HG02885 (cell line): ENCODE measurements around the gene MBNL1.

Source experiments
- ATAC-seq: cut with Tn5 transposase; IDR thresholded peaks from one replicate; pipeline ENCODE4 v1.9.1; 2021; ENCODE audit warnings: mild to moderate bottlenecking; ENCODE audit not compliant: unreplicated experiment, poor library complexity

Gene MBNL1

DNA sequence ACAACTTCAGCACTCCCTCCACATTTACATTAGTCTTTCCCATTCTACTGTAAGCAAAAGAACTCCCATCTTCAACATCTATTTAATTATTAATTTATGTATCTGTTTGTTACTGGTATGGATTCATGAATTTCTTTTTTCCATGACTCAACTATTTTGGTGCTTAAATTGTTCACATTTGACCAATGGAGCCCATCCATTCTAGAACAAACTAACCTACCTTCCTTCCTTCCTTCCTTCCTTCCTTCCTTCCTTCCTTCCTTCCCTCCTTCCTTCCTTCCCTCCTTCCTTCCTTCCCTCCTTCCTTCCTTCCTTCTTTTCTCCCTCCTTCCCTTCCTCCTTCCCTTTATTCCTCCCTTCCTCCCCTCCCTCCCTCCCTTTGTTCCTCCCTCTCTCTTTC lies 16.8 kb upstream of the MBNL1 start:
- ATAC-seq, result no peak

DNA sequence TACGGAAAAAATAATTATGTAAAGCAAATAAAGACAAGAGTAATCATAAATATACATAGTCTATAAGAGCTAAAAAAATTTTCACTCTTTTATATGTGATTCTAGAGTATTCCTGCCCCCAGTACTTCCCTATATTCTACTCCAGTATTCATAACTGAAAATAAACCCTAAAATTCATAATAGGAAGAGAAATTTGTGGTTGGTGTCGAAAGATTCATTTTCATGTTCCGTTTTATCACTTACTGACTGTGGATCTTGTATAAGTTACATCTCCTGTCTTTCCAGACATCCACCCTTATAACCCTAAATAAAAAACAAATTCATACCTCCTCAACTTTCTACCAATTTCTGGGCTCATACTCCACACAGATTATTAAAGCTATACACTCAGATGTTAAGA lies 16.0 kb upstream of the MBNL1 start:
- no peak for ATAC-seq

DNA sequence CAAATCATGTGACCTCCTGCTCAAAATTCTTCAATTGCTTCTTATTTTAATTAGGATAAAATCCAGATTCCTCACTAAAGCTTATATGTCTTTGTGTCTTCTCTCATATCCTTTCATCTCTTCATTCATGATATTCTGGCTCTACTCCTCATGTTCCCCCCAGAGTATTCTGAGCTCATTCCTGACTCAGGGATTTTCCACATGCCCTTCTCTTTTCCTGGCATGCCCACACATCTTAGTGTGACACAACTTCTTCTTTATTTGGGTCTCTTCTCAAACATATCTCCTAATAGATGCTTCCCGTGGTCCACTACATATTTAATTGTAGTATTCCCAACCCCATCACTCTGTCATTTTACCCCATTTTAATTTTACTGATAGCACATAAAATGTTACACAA lies 15.2 kb upstream of the MBNL1 start:
- ATAC-seq, result no peak

DNA sequence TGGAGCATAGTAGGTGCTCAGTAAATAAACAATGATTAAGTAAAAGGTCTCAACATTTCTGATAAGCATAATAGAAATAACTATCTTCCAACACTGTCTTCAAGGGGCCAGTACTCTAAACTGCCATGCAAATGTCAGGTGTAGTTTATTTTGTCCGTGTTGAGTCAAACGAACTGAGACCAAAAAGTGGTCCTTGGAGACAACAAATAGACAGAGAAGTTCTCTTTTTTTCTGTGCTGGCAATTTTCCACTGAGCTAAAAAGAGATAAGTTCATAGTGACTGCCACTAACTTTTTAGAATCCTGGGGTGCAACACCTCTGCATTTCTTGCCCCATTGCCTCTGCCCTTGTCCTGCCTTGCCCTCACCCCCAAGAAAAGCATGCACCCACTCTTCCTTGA lies 14.7 kb upstream of the MBNL1 start:
- peak; percentile 41 for ATAC-seq

DNA sequence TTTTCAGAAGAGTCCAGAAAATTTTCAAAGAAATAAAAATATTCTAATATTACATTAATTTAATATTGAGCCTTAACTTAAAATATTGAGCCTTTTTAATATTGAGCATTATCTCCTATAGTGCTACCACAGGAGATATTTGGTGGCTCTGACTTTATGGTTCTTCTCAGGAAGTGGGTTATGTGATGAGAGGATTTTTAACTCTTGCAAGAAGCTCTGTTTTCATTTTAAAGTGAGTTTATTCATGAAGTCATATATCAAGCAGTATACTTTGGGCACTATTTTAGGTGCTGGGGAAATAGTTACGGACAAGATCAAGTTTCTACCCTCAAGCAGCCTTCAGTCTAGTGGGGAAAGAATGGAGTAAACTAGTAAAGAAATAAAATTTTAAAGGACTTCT lies 13.4 kb upstream of the MBNL1 start:
- ATAC-seq, result no peak

DNA sequence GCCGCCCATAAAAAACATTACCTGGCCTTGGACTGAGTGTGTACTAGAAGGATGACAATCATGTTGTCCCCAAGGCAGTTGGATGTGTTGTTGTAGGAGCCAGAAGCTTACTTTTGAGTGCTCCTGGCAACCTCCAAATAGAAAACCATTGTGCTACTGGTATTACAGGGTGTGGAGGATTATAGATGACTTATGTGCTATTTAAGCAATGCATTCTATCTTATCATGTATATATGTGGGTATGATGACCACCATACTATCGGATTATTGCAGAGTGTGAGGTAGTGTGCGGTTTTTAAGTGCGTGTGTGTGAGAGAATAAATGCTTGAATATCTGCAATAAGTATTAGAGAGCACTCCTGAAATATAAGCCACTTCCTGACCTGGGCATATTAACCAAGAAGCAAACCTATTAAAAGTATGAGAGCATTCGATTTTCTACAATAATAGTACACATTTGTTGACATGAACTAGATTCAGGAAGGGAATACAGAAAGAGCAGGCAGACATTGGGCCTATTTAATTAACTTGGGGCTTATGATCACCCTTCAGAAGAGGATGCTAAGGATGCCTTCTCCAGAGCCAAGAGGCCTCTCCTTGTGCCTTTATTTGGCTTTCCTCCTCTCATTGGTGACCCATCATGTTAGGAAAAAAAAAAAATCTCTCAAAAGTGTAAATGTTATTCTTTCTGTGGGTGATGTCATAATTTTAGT lies 11.7 kb upstream of the MBNL1 start:
- peak; percentile 15 for ATAC-seq

DNA sequence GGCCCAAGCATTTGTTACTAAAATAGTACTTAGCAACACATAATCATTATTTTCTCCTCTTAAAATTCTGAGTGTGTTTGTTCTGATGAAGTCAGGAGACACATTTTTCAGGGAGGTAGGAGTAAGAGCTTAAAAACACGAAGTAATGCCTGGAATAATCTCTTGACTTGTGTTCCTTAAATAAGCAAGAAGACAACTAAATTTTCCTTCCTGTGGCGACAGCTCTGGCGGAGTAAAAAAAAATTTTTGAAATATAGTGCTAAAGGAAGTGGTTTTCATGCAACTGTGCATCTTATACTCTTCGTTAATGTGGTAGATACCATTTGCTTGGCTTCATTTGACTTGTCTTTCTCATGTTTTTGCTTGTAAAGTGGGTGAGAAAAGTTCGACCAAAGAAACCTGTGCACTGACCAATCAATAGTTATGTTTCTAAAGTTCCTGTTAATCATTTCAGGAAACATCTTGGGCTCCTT lies 11.1 kb upstream of the MBNL1 start:
- ATAC-seq, result peak; percentile 74

DNA sequence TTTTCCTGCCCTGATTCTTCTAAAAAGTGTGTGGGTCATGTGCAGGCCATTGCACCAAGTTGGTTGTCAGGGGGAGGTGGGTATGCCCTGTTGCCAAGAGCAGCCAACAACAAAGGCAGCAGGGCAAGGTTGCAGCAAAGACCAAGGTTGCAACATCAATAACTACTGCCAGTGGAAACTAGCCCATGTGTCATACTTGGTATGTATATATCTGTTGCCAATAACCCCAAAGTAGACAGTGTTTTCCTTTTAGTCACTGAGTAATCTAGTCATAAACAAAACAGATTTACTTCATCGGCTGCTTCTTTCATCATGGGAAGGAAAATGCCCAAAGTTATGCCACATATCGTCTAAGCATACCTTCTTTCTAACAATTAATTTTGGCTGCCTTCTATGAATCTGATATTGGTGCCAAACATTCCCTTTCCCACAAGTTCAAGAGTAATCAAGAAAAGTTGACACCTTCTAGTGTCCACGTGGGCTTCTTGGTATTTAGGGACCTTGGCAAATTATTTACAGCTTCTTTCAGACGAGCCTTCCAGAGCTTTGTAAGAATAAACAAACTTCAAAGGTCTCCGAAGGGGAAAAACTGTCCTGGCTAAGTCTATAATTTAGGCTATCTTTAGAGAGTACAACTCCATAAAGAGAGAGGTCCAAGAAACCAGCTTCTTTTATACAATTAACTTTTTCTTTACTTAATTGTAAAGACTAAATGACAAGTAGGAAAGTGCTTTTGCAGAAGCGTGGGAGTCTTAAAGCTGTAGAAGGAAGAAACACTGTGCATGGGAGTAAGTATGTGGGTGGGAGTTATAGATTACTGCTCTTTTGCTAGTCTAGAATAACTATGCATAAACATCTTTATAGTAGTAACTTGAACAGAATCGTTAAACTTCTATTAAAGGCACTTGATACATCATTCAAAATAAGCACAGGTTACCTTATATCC lies 10.0 kb upstream of the MBNL1 start:
- ATAC-seq, result peak; percentile 38

DNA sequence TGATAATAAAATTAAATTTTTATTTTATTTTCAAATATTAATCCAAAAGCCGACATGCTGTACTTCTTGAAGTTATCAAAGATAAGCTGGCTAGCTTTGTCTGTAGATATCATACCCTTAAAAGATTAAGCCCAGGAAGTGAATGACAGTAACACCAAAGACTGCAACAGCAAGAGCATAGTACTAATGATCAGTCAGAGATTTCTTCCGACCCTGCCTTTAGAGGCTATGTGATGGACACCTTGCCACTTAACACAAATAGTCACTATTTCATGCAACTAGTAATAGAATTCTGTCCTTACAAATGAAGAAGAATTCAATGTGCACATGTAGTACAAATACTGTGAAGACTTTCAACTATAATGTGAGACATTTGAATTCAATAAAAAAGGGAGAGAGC lies 9.3 kb upstream of the MBNL1 start:
- no peak for ATAC-seq

DNA sequence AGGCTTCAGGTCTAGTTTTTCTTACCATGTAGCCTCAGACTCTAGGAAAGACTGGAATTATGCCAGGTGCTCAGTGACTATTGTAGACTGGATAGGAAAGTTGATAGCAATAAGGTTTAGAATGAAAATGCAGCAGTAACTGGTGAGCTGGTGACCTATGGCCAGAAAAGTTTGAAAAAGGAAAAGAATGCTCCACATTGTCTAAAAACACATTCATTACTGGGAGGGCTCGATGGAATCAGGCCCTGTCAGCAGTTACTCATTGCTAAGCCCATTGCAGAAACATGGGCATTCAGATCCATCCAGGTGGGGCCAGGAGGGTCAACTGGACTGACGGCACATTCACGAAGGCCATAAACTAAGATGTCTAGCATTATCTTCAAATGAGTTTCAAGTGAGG lies 8.7 kb upstream of the MBNL1 start:
- ATAC-seq, result no peak

DNA sequence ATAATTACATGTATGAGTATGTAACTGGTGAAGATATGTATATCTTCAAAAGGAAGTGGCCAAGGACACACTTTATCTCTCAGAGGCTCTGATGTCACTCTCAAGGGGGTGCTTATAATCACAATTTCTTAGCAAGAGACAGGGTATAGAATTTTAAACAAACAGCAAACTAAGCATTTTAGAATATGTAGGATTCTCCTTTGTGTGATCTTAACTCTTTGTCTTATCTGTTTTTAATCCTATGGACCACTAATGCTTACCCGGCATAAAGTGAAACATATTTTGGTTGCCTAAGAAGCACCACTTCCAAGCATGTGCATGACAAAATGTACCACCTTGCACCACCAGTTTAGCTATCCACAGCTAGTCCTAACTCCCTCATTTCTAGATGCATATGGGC lies 8.2 kb upstream of the MBNL1 start:
- no peak for ATAC-seq

DNA sequence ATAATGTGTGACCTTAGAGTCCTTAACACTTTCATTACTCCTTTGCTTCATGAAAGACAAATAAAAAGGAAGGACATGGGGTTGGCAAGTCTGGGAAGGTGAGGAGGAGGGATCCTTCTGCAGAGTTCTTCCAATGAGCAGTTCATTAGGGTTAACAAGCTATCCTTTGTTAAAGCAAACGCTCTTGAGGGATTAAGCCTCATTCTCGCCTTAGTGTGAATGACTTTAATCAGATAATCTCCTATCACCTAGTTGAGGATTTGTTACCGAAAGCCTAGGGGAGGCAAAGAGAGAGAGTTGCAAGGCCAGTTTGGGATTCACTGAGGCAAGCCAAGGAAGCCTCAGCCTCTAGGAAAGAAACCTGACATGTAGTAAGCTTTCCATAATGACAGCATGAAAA lies 7.4 kb upstream of the MBNL1 start:
- ATAC-seq, result no peak

DNA sequence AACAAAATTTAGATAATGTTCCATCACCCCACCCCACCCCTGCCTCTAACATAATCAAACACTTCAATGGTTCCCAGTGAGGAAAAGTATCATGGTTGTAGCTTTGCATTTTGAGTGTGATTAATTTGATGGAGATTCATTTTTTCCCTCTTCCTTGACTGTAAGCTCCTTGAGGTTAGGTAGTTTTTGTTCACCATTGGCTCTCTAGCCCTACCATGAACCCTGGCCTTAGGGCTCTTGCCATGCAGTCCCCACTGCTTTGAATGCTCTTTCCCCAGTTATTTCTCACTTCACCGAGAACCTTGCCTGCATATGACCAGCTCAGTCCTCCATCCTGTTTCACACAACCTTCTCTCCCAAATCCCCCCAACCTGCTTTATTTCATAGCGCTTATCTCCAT lies 5.0 kb upstream of the MBNL1 start:
- no peak for ATAC-seq

DNA sequence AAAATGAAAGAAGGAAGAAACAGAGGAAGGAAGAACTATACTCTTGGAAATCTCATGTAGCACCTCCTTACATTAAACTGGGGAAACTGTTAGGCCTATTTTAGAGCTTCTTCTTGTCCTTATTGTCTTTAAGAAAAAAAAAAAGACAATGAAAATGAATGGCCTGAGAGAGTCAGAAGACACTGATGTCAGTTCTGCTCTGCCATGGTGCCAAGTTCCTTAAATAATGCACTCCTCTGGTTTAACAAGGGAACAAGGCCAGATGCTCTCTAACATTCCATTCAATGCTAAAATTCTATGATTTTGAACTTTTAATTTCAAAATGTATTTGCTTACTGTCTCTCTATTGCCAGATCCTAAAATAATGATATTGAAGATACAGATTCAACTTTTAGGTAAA lies 4.4 kb upstream of the MBNL1 start:
- no peak for ATAC-seq

DNA sequence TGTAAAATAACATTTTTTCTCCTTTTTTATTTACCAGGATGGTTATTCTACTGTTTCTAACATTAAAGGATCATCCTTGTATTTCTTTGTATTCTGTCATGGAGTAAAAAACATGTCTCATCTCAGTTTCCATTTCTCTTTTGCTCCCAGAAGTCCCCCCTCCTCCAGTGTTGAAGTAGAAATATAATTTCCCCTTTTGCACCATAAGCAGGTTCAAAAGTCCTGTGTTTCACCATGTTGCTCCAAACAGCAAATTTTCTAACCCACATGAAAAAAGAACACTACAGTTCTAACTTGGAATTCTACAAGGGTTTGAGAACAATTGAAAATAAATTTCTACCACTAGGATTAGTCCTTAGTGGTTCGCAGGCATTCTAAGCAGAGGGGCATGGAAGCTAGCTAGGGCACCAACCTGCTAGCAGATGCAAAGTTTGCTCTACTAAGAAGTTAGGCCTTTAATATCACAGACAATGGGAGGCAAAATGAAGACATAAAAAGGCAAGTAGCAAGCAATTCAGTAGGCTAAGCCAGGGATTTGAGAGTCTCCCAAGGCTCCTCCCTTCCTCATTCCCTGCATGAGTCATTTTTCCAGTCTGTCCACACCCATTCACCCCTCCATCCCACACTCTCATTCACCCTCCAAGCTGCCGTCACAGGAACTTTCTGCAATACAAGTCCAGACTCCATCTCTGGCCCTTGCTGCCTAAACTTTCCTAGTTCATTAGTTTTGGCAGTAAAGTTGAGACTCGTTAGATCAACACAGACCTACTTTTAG lies 2.3 kb upstream of the MBNL1 start:
- ATAC-seq, result no peak

DNA sequence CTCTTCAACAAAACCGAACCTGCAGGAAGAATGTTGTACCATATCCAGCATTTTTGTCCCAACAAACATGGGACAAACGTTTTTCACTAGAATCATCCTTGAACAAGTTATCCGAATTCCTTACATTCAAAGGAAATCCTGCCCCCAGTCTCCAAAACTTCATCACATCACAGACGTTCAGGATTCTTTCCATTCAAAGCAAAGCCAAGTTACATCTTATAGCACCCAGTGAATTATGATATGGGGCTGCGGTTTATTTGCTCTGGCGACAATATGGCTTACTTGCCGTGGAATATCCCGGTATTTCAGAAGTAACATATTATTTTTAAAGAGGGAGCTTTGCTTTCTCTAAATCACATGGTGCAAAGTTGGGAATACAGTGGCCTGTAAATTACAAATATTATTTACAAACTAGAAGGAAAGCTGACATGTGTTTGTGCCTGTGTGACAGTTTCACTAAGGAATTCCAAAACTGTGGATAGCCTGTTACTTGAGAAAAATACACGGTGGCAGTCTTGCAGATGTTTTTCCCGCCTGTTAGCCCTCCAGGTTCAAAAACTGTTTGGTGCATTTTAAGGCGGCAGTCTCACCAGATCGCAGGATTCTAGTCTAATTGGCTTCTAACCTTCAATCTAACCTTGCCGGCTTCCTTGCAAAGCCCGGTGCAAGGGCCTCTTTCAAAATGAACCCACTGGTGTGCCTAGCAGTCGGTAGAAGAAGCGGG lies 736 bp upstream of the MBNL1 start:
- no peak for ATAC-seq

DNA sequence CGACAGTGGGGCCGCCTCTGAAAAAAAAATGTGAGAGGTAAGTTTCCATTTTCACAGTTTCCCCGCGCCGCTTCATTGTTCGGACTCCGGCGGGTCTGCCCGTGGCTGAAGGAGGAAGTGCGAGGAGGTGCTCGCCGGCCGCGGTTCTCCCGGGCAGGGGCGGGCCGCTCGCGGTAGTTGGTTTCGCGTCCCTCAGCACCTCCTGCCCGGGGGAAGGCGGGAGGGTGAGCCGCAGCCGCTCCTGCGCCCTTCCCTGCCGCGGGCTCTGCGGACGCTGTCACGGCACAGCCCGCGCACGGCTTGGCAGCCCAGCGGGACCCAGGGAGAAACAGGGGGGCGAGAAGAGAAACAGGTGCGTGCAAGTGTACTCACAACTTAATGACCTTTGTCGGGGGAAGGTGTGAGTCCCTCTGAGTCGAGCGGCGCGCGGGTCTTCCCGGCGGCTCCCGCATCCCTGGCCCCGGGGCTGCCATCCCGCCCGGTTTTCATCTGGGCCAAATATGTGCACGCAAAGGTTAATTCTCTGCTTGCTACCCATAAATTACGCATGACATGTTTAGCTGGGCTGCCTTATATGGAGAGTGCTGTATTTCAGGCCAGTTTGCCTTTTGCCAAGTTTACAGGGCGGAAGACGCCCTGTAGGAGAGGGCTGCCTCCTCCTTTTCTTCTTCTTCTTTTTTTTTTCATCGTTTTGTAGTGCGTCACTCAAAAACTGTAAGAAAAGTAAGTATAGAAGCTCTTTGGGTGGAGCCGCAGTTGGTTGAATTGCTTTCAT lies 514 bp downstream of the MBNL1 start:
- peak; percentile 61 for ATAC-seq

DNA sequence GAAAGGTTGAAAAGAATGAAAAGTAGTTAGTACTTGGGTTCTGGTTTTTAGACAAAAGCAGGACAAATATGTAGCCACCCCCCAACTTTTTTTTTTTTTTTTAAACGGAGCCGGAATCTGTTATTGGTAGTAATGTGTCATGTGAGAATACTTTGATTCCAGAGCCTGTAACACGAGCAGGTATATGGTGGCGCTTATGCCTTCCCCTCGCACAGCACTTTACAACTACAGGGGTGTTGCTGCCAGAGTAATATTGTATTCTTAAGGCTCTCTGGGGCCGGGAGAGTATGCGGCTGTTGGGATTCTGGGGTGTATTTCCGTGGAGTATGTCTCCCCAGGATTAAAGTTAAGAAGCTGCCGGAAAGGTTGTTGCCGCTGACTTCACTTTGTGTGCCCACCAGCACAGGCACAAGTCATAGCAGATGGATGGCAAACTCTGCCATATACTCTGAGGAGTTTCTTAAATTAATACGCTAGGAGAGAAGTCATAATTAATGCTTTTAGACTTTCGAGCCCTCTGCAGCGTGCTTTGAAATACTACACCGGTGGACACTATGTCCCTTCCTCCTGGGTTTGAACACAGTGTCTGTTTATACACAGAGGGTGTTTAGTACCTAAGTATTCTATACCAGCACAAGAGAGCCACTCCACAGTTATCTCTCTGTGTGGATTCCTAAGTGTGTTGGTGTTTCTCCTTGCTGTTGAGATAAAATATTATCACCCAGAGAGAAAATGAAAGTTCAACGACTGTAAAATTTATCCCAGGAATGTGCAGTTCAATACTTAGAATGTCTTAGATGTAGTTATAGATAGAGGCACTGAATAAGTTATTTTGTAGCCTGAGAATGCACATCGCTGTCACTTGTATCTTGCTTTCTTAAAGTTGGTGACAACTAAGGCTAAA lies 1.4 kb downstream of the MBNL1 start:
- no peak for ATAC-seq
